HUES48 (cell line): ENCODE measurements around the gene TANGO6.

Experiments
- H3K27ac ChIP-seq: one replicate; pipeline ENCODE4 v1.7.0; 2013; ENCODE audit warnings: low read depth, low read length, inconsistent platforms
- H3K27me3 ChIP-seq: 2 replicates; pipeline ENCODE4 v1.6.1; 2013; ENCODE audit warnings: mild to moderate bottlenecking, low read length; ENCODE audit not compliant: control insufficient read depth, insufficient read depth
- H3K36me3 ChIP-seq: 2 replicates; pipeline ENCODE4 v1.6.1; 2013; ENCODE audit warnings: low read length; ENCODE audit not compliant: control insufficient read depth, insufficient read depth
- H3K4me1 ChIP-seq: 2 replicates; pipeline ENCODE4 v1.6.1; 2013; ENCODE audit warnings: mild to moderate bottlenecking, low read length; ENCODE audit not compliant: control insufficient read depth, insufficient read depth
- H3K4me3 ChIP-seq: 2 replicates; pipeline ENCODE4 v1.5.1; 2013; ENCODE audit warnings: mild to moderate bottlenecking, low read depth, low read length
- H3K9ac ChIP-seq: 2 replicates; pipeline ENCODE4 v1.6.1; 2013; ENCODE audit warnings: mild to moderate bottlenecking, low read depth, low read length, moderate library complexity
- H3K9me3 ChIP-seq: 2 replicates; pipeline ENCODE4 v1.6.1; 2013; ENCODE audit warnings: low read length; ENCODE audit not compliant: control insufficient read depth, insufficient read depth

TANGO6 gene

GRCh38 chr16:68843482-68844210 lies at the start of gene TANGO6:
TANGO6 (plus strand) TSS chr16:68843531; CDS start chr16:68843618, 87 bp downstream.
- no peaks in the 10 kb centered on the region for H3K9me3 ChIP-seq
- H3K36me3 ChIP-seq = no peaks in the 10 kb centered on the region
- H3K27me3 ChIP-seq = no peaks in the 10 kb centered on the region
- H3K9ac ChIP-seq = peak within 1 kb of the TSS; percentile 83
- peak within 1 kb of the TSS; percentile 91 for H3K27ac ChIP-seq
- peak within 1 kb of the TSS; percentile 90 for H3K4me3 ChIP-seq
- H3K4me1 ChIP-seq = peaks cover 8% of the 10 kb centered on the region

GRCh38 chr16:68798398-68798797 lies 44.9 kb upstream of the TANGO6 start:
- Histone ChIP-seq H3K4me3 (no peak overlapping the region), H3K27me3 (no peaks in the 10 kb centered on the region), H3K9ac (no peak overlapping the region), H3K9me3 (no peaks in the 10 kb centered on the region), H3K36me3 (peaks cover 21% of the 10 kb centered on the region), H3K4me1 (peaks cover 20% of the 10 kb centered on the region), H3K27ac (no peak overlapping the region)

DNA sequence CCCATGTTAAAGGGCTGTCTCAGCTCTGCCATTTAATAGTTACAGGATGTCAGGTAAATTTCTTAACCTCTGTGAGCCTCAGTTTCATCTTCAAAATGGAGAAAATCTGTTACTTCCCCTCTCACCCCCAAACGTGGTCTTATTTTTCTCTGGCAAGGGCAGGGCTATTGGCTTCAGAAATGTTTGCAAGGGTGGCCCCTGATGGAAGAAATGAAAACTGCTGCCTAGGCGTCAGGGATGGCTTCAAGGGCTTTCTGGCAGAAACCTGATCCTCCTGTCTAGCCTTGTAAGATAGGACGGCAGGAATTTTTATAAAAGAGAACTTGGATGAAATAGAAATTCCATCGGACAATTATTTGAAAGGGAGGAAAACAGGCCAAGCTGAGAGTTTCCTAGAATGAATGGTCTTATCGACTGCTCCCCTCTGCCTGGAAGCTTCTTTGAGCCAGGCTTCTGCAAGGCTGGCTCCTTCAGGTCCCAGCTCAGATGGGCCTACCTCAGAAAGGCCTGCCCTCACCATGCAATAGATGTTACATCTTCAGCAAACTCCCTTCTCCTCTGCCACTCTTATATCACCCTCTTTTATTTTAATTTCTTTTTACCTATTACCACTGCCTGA lies 43.0 kb upstream of the TANGO6 start:
- no peak overlapping the region for H3K9ac ChIP-seq
- H3K27me3 ChIP-seq = no peaks in the 10 kb centered on the region
- no peaks in the 10 kb centered on the region for H3K9me3 ChIP-seq
- H3K4me1 ChIP-seq = peaks cover 18% of the 10 kb centered on the region
- no peak overlapping the region for H3K27ac ChIP-seq
- no peak overlapping the region for H3K4me3 ChIP-seq
- H3K36me3 ChIP-seq = peaks cover 30% of the 10 kb centered on the region

GRCh38 chr16:68802190-68802589 lies 41.1 kb upstream of the TANGO6 start:
- no peaks in the 10 kb centered on the region for H3K27me3 ChIP-seq
- H3K4me3 ChIP-seq = no peak overlapping the region
- H3K27ac ChIP-seq = no peak overlapping the region
- H3K4me1 ChIP-seq = peaks cover 18% of the 10 kb centered on the region
- peaks cover 39% of the 10 kb centered on the region for H3K36me3 ChIP-seq
- H3K9me3 ChIP-seq = no peaks in the 10 kb centered on the region
- no peak overlapping the region for H3K9ac ChIP-seq

GRCh38 chr16:68806422-68806821 lies 36.9 kb upstream of the TANGO6 start:
- Histone ChIP-seq H3K27me3 (no peaks in the 10 kb centered on the region), H3K36me3 (peaks cover 72% of the 10 kb centered on the region), H3K4me3 (no peak overlapping the region), H3K4me1 (no peaks in the 10 kb centered on the region), H3K9me3 (no peaks in the 10 kb centered on the region), H3K27ac (no peak overlapping the region), H3K9ac (no peak overlapping the region)

DNA sequence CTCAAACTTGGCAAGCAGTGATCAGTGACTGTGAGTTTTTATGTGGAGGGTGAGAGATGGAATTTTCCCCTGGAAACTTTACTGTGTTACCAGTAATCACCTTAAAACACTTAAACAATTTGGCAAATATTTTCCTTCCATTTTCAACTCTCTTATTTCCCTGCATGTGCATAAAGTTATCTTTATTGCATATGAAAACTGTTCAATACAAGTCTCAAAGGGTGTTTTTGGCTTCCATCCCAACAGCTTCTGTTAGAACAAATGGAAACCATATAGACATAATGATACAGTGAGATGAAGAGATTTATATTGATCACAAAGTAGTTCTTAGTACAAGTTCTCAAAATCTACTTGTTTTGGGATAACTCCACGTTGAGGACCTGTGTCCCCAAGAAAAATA lies 36.4 kb upstream of the TANGO6 start:
- H3K4me3 ChIP-seq = no peak overlapping the region
- H3K9me3 ChIP-seq = no peaks in the 10 kb centered on the region
- H3K4me1 ChIP-seq = no peaks in the 10 kb centered on the region
- no peak overlapping the region for H3K9ac ChIP-seq
- H3K36me3 ChIP-seq = peaks cover 72% of the 10 kb centered on the region
- H3K27ac ChIP-seq = no peak overlapping the region
- H3K27me3 ChIP-seq = no peaks in the 10 kb centered on the region

DNA sequence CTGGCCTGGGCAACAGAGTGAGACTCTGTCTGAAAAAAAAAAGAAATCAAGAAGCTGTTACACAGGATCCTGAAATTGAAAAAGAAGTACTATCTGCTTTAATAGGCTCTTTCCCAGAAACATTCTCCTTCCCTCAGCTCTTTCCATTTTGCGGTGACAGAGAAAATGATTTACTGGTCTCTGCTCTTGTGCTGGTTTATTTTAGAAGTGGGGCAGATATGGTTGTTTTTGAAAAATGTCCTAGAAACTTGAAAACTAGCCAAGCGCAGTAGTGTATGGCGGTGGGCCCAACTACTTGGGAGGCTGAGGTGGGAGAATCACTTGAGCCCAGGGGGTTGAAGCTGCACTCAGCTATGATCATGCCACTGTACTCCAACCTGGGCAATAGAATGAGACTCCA lies 28.8 kb upstream of the TANGO6 start:
- Histone ChIP-seq H3K36me3 (peaks cover 89% of the 10 kb centered on the region), H3K4me1 (no peaks in the 10 kb centered on the region), H3K9me3 (no peaks in the 10 kb centered on the region), H3K27me3 (no peaks in the 10 kb centered on the region), H3K4me3 (no peak overlapping the region), H3K27ac (no peak overlapping the region), H3K9ac (no peak overlapping the region)

GRCh38 chr16:68823401-68824135 lies 19.8 kb upstream of the TANGO6 start:
- Histone ChIP-seq H3K4me3 (no peak overlapping the region), H3K4me1 (peaks cover 2% of the 10 kb centered on the region; the same call in 1 of the 2 replicates), H3K9ac (no peak overlapping the region), H3K27me3 (no peaks in the 10 kb centered on the region), H3K36me3 (peaks cover 86% of the 10 kb centered on the region), H3K27ac (peak overlapping the region; percentile 11), H3K9me3 (no peaks in the 10 kb centered on the region)

DNA sequence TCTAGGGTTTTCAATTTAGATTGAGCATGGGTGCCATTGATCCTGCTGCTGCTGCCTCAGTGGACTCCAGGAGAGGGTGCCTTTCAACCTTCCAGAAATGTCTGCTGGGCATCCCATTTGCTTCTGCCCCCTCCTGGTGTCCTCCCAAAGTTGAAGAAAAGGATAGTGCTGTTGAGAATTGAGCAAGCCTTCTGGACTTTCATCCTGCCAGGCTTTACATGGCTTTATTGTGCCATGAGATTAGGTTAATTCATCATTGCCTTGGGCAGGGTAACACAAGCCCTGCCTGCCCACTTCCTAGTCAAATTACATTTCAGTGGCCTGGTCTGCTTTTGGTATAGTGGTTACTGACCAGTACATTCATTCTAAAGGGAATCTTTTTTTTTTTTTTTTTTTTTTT lies 17.9 kb upstream of the TANGO6 start:
- Histone ChIP-seq H3K4me1 (peaks cover 2% of the 10 kb centered on the region; the same call in 1 of the 2 replicates), H3K27me3 (no peaks in the 10 kb centered on the region), H3K36me3 (peaks cover 89% of the 10 kb centered on the region), H3K9me3 (no peaks in the 10 kb centered on the region), H3K9ac (no peak overlapping the region), H3K4me3 (no peak overlapping the region), H3K27ac (no peak overlapping the region)

DNA sequence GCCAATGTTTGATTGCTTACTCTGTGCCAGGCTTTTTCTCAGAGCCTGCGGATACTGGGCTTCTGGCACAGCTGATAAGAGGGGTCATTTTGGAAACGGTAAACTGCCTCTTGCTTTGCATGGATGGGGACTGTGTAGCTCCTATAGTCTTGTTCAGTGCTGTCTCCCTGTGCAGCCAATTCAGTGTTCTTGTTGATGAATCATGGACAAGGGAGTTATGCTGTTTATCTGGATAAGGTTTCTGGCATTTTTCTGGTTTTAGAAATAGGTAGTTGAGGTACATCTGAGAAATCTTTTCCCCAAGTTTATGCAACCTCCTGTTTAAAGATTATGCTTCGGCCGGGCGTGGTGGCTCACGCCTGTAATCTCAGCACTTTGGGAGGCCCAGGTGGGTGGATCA lies 16.7 kb upstream of the TANGO6 start:
- Histone ChIP-seq H3K9me3 (no peaks in the 10 kb centered on the region), H3K27me3 (no peaks in the 10 kb centered on the region), H3K4me3 (no peak overlapping the region), H3K27ac (no peak overlapping the region), H3K4me1 (peaks cover 2% of the 10 kb centered on the region; the same call in 1 of the 2 replicates), H3K9ac (no peak overlapping the region), H3K36me3 (peaks cover 86% of the 10 kb centered on the region)

DNA sequence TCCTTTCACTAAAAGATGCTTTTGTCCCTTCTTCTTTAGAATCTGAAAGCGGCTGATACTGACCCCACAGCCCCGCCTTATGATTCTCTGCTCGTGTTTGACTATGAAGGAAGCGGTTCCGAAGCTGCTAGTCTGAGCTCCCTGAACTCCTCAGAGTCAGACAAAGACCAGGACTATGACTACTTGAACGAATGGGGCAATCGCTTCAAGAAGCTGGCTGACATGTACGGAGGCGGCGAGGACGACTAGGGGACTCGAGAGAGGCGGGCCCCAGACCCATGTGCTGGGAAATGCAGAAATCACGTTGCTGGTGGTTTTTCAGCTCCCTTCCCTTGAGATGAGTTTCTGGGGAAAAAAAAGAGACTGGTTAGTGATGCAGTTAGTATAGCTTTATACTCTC lies 10.1 kb upstream of the TANGO6 start:
- Histone ChIP-seq H3K27me3 (no peaks in the 10 kb centered on the region), H3K4me3 (no peak overlapping the region), H3K36me3 (peaks cover 71% of the 10 kb centered on the region), H3K27ac (no peak overlapping the region), H3K9ac (no peak overlapping the region), H3K9me3 (no peaks in the 10 kb centered on the region), H3K4me1 (no peaks in the 10 kb centered on the region)
